ENCODE results near the gene ZNF474. TPM values are rescaled to one million over a fixed set of nuclear protein-coding genes. Genes with fewer than 3 reads are reported as not detected.

Gene ZNF474
- total RNA-seq, 4 donors from 2014 or later: not detected

DNA sequence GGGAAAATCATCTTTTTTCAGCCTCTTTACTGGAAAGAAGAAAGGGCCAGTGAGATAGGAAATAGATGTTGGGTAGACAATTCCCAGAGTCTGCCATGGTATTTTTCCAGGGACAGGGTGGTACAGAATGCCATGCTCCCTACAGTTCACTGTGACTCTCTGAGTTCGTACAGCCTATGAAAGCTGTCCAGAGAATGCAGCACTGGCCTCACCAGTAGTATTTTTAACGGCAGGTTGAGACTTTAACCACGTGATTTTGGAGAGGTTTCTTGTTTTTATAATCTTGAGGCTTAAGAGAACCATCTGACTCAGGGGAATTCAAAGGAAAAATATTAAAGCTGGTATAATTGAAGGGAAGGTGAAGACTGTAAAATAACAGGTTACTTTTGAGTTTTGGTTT is 10.1 kb upstream of the ZNF474 start:
- Histone ChIP-seq H3K9me3 (no peaks in the 10 kb centered on the region), H3K4me1 (no peaks in the 10 kb centered on the region), H3K27ac (no peak overlapping the region), H3K4me3 (no peak overlapping the region), H3K36me3 (no peaks in the 10 kb centered on the region), H3K27me3 (no peaks in the 10 kb centered on the region)
- intact Hi-C loops (cut with DNase I; ENCODE audit: low total_unique reads) (no loop called here), in situ Hi-C loops (cut with MboI; ENCODE audit: low pct_ligation_motif_present in 1 of 4, low pct_unique_long_range_greater_than_20kb in 1 of 4, low sequenced_read_pairs in 3 of 4) (no loop called here)
- 69 to 75% methylated on average over 3 of the region's 3 CpGs for WGBS, 2 donors (ENCODE audit: low coverage in 1 of 2)
- DNase-seq: no peak
- no peak for TF ChIP-seq POLR2A (IDR thresholded peaks at IDR 0.05)
- TF ChIP-seq EP300 (IDR thresholded peaks at IDR 0.05; ENCODE audit: low read depth): no peak
- TF ChIP-seq, protein P1, sequence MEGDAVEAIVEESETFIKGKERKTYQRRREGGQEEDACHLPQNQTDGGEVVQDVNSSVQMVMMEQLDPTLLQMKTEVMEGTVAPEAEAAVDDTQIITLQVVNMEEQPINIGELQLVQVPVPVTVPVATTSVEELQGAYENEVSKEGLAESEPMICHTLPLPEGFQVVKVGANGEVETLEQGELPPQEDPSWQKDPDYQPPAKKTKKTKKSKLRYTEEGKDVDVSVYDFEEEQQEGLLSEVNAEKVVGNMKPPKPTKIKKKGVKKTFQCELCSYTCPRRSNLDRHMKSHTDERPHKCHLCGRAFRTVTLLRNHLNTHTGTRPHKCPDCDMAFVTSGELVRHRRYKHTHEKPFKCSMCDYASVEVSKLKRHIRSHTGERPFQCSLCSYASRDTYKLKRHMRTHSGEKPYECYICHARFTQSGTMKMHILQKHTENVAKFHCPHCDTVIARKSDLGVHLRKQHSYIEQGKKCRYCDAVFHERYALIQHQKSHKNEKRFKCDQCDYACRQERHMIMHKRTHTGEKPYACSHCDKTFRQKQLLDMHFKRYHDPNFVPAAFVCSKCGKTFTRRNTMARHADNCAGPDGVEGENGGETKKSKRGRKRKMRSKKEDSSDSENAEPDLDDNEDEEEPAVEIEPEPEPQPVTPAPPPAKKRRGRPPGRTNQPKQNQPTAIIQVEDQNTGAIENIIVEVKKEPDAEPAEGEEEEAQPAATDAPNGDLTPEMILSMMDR (IDR thresholded peaks at IDR 0.05): no peak
- TF ChIP-seq POLR2AphosphoS5 (IDR thresholded peaks at IDR 0.05): no peak

DNA sequence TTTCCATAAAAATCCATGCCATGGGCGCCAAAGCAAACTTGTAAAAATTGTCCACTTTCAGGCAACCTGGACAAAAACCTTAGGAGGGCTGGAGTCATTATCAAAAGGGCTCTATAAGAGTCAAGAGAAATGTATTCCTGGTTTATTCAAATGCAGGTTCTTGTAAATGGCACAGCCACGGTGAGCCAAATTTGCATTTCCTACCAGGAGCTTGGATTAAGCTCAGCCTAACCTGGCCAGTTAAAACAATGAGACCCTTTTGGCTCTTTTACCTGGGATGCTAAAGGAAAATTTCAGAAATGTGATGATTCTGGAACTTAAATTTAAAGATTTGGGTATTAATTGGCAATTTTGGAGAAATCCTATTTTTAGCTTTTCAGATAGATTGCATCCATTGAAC is 8.9 kb upstream of the ZNF474 start:
- WGBS, 2 donors (ENCODE audit: low coverage in 1 of 2): 85 to 92% methylated on average over 2 of the region's 2 CpGs
- Histone ChIP-seq H3K36me3 (no peaks in the 10 kb centered on the region), H3K4me3 (no peak overlapping the region), H3K9me3 (no peaks in the 10 kb centered on the region), H3K27me3 (no peaks in the 10 kb centered on the region), H3K27ac (no peak overlapping the region), H3K4me1 (no peaks in the 10 kb centered on the region)
- no peak for DNase-seq
- intact Hi-C loops (cut with DNase I; ENCODE audit: low total_unique reads) (no loop called here), in situ Hi-C loops (cut with MboI; ENCODE audit: low pct_ligation_motif_present in 1 of 4, low pct_unique_long_range_greater_than_20kb in 1 of 4, low sequenced_read_pairs in 3 of 4) (no loop called here)
- TF ChIP-seq EP300 (IDR thresholded peaks at IDR 0.05; ENCODE audit: low read depth): no peak
- TF ChIP-seq, protein P1 (IDR thresholded peaks at IDR 0.05): no peak
- no peak for TF ChIP-seq POLR2A (IDR thresholded peaks at IDR 0.05)
- no peak for TF ChIP-seq POLR2AphosphoS5 (IDR thresholded peaks at IDR 0.05)

DNA sequence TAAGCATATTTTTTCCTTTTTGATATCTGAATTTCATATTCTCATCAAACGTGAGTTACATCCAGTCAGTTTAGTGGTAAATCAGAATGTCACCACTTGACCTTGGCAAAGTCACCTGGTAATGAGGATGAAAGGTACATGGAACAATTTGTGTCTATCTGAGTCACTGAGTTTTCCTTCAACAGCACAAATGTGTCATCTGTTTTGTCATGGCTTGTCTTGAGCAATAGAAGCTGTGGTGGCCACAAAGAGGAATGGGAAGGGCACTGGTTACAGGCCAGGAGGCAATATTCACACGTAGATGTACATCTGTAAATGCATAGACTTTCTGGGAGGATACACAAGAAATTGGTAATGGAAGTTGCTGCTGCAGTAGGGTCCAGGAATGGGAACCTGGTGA is 8.4 kb upstream of the ZNF474 start:
- TF ChIP-seq EP300 (IDR thresholded peaks at IDR 0.05; ENCODE audit: low read depth) (no peak), POLR2A (IDR thresholded peaks at IDR 0.05) (no peak), POLR2AphosphoS5 (IDR thresholded peaks at IDR 0.05) (no peak)
- TF ChIP-seq, protein P1 (IDR thresholded peaks at IDR 0.05): no peak
- intact Hi-C loops (cut with DNase I; ENCODE audit: low total_unique reads) (no loop called here), in situ Hi-C loops (cut with MboI; ENCODE audit: low pct_ligation_motif_present in 1 of 4, low pct_unique_long_range_greater_than_20kb in 1 of 4, low sequenced_read_pairs in 3 of 4) (no loop called here)
- DNase-seq: no peak
- Histone ChIP-seq H3K4me1 (peaks cover 0 to under 1% (median 0%) of the 10 kb centered on the region in 4 donors), H3K4me3 (no peak overlapping the region), H3K36me3 (no peaks in the 10 kb centered on the region), H3K9me3 (no peaks in the 10 kb centered on the region), H3K27ac (no peak overlapping the region), H3K27me3 (no peaks in the 10 kb centered on the region)
- WGBS, 2 donors (ENCODE audit: low coverage in 1 of 2): 69 to 81% methylated on average over 2 of the region's 2 CpGs

DNA sequence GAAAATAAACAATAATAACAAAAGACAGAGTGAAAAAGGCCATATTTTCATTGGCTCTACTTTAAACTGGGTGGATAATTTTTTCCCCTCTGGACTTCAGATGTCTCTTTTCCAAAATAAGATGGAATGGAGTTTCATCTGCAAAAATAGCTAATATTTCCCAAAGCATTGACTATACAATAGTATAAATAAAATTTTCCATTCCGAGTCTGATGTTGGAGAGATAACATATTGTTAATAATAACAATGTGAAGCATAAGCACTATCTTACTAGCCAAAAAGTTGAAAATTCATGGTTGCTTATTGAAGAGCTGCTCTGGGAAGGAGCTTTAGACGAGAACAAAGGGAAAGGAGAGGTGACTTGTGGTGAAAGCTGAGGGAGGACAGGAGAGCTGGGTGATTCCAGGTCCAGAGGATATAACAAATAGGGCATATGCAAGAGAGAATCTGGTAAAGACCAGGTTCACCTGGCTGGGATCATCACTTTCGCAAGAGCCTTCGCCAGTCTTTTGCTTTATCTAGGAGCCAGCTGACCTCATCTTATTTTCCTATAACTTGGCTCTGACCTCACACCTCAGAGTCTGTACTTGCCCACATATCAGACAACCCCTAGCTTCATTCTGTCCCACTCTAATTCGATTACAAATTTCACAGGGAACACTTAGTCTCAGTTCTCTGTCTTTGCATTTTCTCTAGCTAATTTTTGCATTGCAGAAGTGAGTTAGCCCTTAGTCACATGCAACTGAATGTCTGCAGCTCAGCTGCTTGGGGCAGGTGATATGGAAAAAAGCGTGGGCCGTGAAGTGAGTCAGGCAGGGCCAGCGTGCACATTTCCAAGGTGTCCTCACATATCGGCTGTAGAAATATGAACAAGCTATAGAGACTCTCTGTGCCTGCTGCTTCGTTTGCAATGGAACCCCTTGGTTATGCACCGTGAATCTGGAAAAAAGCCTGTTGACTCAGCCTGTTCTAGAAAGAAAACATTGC is 7.6 kb upstream of the ZNF474 start:
- H3K4me1 ChIP-seq: peaks cover 0 to 3% (median 0%) of the 10 kb centered on the region in 4 donors
- H3K9me3 ChIP-seq: no peaks in the 10 kb centered on the region
- in situ Hi-C loops (cut with MboI; ENCODE audit: low pct_ligation_motif_present in 1 of 4, low pct_unique_long_range_greater_than_20kb in 1 of 4, low sequenced_read_pairs in 3 of 4) (no loop called here), intact Hi-C loops (cut with DNase I; ENCODE audit: low total_unique reads) (no loop called here)
- no peak overlapping the region for H3K4me3 ChIP-seq
- no peak overlapping the region for H3K27ac ChIP-seq
- DNase-seq: no peak
- TF ChIP-seq EP300 (IDR thresholded peaks at IDR 0.05; ENCODE audit: low read depth) (no peak), POLR2A (IDR thresholded peaks at IDR 0.05) (no peak), POLR2AphosphoS5 (IDR thresholded peaks at IDR 0.05) (no peak)
- TF ChIP-seq, protein P1 (IDR thresholded peaks at IDR 0.05): no peak
- H3K36me3 ChIP-seq: no peaks in the 10 kb centered on the region
- H3K27me3 ChIP-seq: no peaks in the 10 kb centered on the region
- WGBS, 2 donors (ENCODE audit: low coverage in 1 of 2): 80 to 89% methylated on average over 5 to 11 of the region's 11 CpGs

All from transverse colon (tissue), 4 donors.